Measurements from ENCODE around the gene TCF25. TPM values are rescaled to one million over a fixed set of nuclear protein-coding genes. Genes with fewer than 3 reads are reported as not detected.

TCF25 gene
- total RNA-seq, 1 donor from 2014 or later = 177 TPM

DNA sequence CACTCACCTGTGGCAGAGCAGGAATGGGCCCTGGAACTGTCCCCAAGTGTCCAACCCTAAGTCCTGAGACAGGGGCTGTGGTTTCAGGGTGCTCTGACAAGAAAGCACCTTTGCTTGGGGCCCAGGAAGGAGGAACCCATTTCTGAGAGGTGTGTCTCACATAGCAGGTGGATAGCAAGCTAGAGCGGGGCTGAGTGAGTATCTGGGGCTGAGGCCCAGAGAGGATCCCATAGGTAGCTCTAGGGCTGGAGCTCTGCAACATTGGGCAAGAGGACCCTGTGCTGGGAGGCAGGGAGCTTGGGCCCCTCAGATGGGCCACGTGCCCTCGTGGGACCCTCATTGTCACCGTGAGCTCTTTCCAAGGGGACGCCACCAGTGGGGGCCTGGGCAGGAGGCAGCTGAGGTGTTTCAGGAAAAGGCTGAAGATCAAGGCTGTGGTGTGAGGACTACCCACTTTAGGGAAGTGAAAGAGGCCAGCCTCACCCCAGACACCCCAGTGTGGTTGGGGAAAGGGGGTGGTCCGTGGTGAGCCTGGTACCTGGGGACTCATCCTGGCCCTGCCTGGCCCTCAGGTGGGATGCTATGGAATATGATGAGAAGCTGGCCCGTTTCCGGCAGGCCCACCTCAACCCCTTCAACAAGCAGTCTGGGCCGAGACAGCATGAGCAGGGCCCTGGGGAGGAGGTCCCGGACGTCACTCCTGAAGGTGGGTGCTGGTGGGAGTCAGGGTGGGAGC lies 80.4 kb downstream of the TCF25 start:
- no peaks in the 10 kb centered on the region for H3K9me3 Mint-ChIP-seq (ENCODE audit: low read depth)
- no peak for DNase-seq (ENCODE audit: low spot score, unreplicated experiment)
- H3K4me1 Mint-ChIP-seq (ENCODE audit: low read depth) = no peaks in the 10 kb centered on the region
- H3K27me3 Mint-ChIP-seq = no peaks in the 10 kb centered on the region
- no peak overlapping the region for H3K27ac Mint-ChIP-seq
- peaks cover 8% of the 10 kb centered on the region for H3K36me3 Mint-ChIP-seq (ENCODE audit: insufficient read depth)
- TF ChIP-seq, protein P1, sequence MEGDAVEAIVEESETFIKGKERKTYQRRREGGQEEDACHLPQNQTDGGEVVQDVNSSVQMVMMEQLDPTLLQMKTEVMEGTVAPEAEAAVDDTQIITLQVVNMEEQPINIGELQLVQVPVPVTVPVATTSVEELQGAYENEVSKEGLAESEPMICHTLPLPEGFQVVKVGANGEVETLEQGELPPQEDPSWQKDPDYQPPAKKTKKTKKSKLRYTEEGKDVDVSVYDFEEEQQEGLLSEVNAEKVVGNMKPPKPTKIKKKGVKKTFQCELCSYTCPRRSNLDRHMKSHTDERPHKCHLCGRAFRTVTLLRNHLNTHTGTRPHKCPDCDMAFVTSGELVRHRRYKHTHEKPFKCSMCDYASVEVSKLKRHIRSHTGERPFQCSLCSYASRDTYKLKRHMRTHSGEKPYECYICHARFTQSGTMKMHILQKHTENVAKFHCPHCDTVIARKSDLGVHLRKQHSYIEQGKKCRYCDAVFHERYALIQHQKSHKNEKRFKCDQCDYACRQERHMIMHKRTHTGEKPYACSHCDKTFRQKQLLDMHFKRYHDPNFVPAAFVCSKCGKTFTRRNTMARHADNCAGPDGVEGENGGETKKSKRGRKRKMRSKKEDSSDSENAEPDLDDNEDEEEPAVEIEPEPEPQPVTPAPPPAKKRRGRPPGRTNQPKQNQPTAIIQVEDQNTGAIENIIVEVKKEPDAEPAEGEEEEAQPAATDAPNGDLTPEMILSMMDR (IDR thresholded peaks at IDR 0.05; ENCODE audit: unreplicated experiment) = no peak
- H3K4me3 Mint-ChIP-seq (ENCODE audit: low read depth) = no peak overlapping the region

DNA sequence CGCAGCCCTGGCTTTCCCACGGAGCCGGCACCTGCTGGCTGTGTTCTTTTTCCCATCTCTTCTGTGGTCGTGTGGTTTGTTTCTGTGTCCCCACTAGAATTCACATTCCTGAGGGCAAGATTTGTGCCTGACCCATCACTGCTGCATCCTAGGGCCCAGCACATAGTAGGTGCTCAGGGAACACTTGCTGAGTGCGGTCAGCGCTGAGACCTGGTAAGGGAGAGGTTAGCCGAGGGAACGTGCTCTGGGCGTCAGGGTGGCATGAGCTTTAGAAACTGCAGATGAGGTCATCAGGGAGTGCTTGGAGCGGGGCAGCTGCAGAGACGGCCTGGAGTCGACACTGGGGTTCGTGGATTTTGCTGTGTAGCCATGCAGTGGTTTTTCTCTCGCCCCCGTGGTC lies 81.1 kb downstream of the TCF25 start:
- H3K4me3 Mint-ChIP-seq (ENCODE audit: low read depth) = no peak overlapping the region
- H3K27me3 Mint-ChIP-seq = no peaks in the 10 kb centered on the region
- no peaks in the 10 kb centered on the region for H3K9me3 Mint-ChIP-seq (ENCODE audit: low read depth)
- TF ChIP-seq, protein P1 (IDR thresholded peaks at IDR 0.05; ENCODE audit: unreplicated experiment) = no peak
- H3K27ac Mint-ChIP-seq = no peak overlapping the region
- DNase-seq (ENCODE audit: low spot score, unreplicated experiment) = no peak
- no peaks in the 10 kb centered on the region for H3K4me1 Mint-ChIP-seq (ENCODE audit: low read depth)
- peaks cover 8% of the 10 kb centered on the region for H3K36me3 Mint-ChIP-seq (ENCODE audit: insufficient read depth)

DNA sequence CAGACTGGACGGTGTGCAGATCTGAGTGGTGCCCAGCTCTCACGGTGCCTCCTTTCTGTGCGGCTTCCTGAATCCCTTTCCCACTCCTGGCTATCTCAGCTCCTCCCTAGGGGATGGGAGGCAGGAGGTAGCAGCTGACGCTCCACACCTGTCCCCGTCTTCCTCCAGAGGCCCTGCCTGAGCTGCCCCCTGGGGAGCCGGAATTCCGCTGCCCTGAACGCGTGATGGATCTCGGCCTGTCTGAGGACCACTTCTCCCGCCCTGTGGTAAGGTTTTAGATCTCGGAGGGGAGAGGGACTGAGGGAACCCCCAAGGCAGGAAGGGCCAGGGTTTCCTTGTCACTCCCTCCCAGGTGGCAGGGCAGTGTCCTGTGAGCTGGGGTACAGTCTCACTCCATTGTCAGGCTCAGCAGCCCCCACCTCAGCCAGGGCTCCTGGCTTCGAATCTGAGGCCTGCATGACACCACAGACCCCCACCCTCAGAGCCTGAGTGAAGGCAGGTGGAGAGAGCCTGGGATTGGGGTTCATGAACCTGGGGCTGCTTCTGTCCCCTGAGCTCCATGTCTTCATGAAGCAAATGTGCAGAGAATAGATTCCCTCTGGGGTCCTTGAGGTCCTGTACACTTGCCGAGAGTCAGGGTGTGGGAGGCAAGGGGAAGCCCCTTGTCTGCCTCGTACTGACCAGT lies 81.8 kb downstream of the TCF25 start:
- Mint-ChIP-seq H3K36me3 (ENCODE audit: insufficient read depth) (peaks cover 8% of the 10 kb centered on the region), H3K27me3 (no peaks in the 10 kb centered on the region), H3K4me1 (ENCODE audit: low read depth) (no peaks in the 10 kb centered on the region), H3K4me3 (ENCODE audit: low read depth) (no peak overlapping the region), H3K27ac (no peak overlapping the region), H3K9me3 (ENCODE audit: low read depth) (no peaks in the 10 kb centered on the region)
- no peak for DNase-seq (ENCODE audit: low spot score, unreplicated experiment)
- TF ChIP-seq, protein P1 (IDR thresholded peaks at IDR 0.05; ENCODE audit: unreplicated experiment) = no peak

DNA sequence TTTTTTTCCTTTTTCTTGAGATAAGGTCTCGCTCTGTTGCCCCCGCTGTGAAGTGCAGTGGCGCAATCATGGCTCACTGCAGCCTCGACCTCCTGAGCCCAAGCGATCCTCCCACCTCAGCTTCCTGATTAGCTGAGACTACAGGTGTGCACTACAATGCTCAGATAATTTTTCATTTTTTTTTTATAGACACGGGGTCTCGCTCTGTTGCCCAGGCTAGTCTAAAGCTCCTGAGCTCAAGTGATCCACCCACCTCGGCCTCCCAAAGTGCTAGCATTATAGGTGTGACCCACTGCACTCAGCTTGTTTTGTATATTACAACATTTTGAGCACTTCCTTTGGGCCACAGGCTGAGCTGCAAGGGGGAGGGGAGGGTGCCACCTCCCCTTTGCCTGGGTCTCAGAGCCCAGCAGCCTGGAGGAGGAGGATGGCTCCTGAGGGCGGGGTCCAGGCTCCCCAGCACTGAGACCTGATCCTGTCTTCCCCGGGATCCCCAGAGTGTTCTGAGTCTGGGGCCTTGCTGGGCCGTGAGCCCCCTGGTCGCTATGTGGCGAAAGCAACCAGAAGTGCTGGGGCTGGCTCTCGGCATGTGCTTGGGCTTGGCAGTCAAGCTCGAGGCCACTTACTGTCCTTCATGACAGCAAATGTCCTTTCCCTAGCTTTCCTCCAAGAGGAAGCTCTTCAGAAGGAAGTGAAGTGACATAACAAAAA lies 83.3 kb downstream of the TCF25 start:
- H3K9me3 Mint-ChIP-seq (ENCODE audit: low read depth) = no peaks in the 10 kb centered on the region
- TF ChIP-seq, protein P1 (IDR thresholded peaks at IDR 0.05; ENCODE audit: unreplicated experiment) = no peak
- H3K27me3 Mint-ChIP-seq = no peaks in the 10 kb centered on the region
- H3K4me1 Mint-ChIP-seq (ENCODE audit: low read depth) = no peaks in the 10 kb centered on the region
- peaks cover 9% of the 10 kb centered on the region for H3K36me3 Mint-ChIP-seq (ENCODE audit: insufficient read depth)
- no peak overlapping the region for H3K4me3 Mint-ChIP-seq (ENCODE audit: low read depth)
- H3K27ac Mint-ChIP-seq = no peak overlapping the region
- no peak for DNase-seq (ENCODE audit: low spot score, unreplicated experiment)

DNA sequence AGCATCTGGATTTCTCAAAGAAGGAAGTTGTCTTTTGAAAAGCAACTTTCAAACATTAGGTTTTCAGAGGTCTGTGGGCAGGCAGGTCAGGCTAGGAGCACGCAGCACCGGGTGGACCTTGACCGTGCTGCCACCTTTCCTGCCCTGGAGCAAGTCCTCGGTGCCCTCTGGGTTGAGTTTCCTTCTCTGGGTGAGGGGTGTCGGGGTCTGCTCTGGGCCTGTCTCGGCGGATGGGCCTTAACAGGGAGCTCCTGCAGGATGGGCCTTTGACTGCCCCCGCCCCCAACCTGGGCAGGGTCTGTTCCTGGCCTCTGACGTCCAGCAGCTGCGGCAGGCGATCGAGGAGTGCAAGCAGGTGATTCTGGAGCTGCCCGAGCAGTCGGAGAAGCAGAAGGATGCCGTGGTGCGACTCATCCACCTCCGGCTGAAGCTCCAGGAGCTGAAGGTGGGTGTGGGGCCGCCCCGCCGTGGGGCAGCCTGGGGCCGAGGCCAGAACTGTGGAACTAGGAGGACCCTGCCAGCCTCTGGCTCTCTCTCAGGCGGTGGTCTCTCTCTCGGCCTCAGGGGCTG lies 83.9 kb downstream of the TCF25 start:
- no peak overlapping the region for H3K4me3 Mint-ChIP-seq (ENCODE audit: low read depth)
- no peak overlapping the region for H3K27ac Mint-ChIP-seq
- no peak for DNase-seq (ENCODE audit: low spot score, unreplicated experiment)
- H3K27me3 Mint-ChIP-seq = no peaks in the 10 kb centered on the region
- H3K36me3 Mint-ChIP-seq (ENCODE audit: insufficient read depth) = peaks cover 9% of the 10 kb centered on the region
- H3K9me3 Mint-ChIP-seq (ENCODE audit: low read depth) = no peaks in the 10 kb centered on the region
- TF ChIP-seq, protein P1 (IDR thresholded peaks at IDR 0.05; ENCODE audit: unreplicated experiment) = no peak
- no peaks in the 10 kb centered on the region for H3K4me1 Mint-ChIP-seq (ENCODE audit: low read depth)
